ENCODE results near the gene CFAP53.
"Not testable (repeated sequence)": the region's sequence is repeated elsewhere in the genome, so short reads cannot be mapped to it uniquely, and the experiment has no call there.

CFAP53 gene

DNA sequence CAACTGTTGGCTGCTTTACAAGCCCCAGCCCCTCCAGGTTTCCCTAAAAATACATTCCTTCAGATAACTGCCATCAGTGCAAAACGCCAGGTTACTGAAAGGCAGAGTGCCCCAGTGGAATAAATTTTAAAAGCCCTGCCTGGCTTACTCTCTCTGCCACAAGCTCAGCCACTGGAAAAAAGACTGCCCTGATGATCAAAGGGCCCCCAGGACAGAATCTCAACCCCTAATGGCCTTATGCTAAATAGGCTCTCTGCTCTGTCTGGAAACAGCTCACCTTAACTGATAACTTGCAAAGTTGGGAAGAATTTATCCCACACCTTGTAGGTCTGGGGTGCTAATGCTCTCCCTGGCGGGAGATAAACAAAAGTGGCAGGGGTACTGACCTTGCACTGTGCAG lies 33.9 kb downstream of the CFAP53 start:
- TF ChIP-seq EZH2phosphoT487 (conservative IDR thresholded peaks at IDR 0.05; ENCODE audit: low read length): no peak
- TF ChIP-seq CTCF (IDR thresholded peaks at IDR 0.05; ENCODE audit: insufficient read depth, low read length, poor library complexity, severe bottlenecking): no peak
- no peak overlapping the region for H3K4me3 ChIP-seq (ENCODE audit: insufficient read depth, low read length, poor library complexity, severe bottlenecking)
- no peaks in the 10 kb centered on the region for H3F3A ChIP-seq (ENCODE audit: insufficient read depth)
- no peaks in the 10 kb centered on the region for H3K9me3 ChIP-seq (ENCODE audit: insufficient read depth, low read length)
- H3K9ac ChIP-seq (ENCODE audit: low read length): no peak overlapping the region
- no peaks in the 10 kb centered on the region for H4K20me1 ChIP-seq (ENCODE audit: low read depth, low read length)
- H3K9me2 ChIP-seq (replicated peaks; ENCODE audit: insufficient read depth, low read length): no peaks in the 10 kb centered on the region
- no peaks in the 10 kb centered on the region for H3K79me2 ChIP-seq (ENCODE audit: insufficient read depth, low read length)
- H3K36me3 ChIP-seq (ENCODE audit: low read length): no peaks in the 10 kb centered on the region
- peaks cover 5% of the 10 kb centered on the region; the same call in 1 of the 2 replicates for H3K27me3 ChIP-seq (ENCODE audit: low read length)
- no peak overlapping the region for H2AFZ ChIP-seq (ENCODE audit: low read depth, low read length, severe bottlenecking)
- no peak overlapping the region for H3K27ac ChIP-seq (ENCODE audit: low read depth, low read length)
- H3K4me2 ChIP-seq (ENCODE audit: low read depth, low read length, poor library complexity, severe bottlenecking): no peak overlapping the region

- H3K9me3 ChIP-seq (ENCODE audit: insufficient read depth, low read length): no peaks in the 10 kb centered on the region
- no peaks in the 10 kb centered on the region for H3K9me2 ChIP-seq (replicated peaks; ENCODE audit: insufficient read depth, low read length)
- H3K36me3 ChIP-seq (ENCODE audit: low read length): no peaks in the 10 kb centered on the region
- no peak for TF ChIP-seq CTCF (IDR thresholded peaks at IDR 0.05; ENCODE audit: insufficient read depth, low read length, poor library complexity, severe bottlenecking)
- TF ChIP-seq EZH2phosphoT487 (conservative IDR thresholded peaks at IDR 0.05; ENCODE audit: low read length): no peak
- H3F3A ChIP-seq (ENCODE audit: insufficient read depth): no peaks in the 10 kb centered on the region
- H3K9ac ChIP-seq (ENCODE audit: low read length): no peak overlapping the region
- peaks cover 5% of the 10 kb centered on the region; the same call in 1 of the 2 replicates for H3K27me3 ChIP-seq (ENCODE audit: low read length)
- no peak overlapping the region for H2AFZ ChIP-seq (ENCODE audit: low read depth, low read length, severe bottlenecking)
- H3K79me2 ChIP-seq (ENCODE audit: insufficient read depth, low read length): no peaks in the 10 kb centered on the region
- H3K4me2 ChIP-seq (ENCODE audit: low read depth, low read length, poor library complexity, severe bottlenecking): no peak overlapping the region
- no peak overlapping the region for H3K27ac ChIP-seq (ENCODE audit: low read depth, low read length)
- H3K4me3 ChIP-seq (ENCODE audit: insufficient read depth, low read length, poor library complexity, severe bottlenecking): no peak overlapping the region
- H4K20me1 ChIP-seq (ENCODE audit: low read depth, low read length): no peaks in the 10 kb centered on the region
These were observed 34.7 kb downstream of the CFAP53 start for GRCh38 chr18:50231621-50232020.

- H4K20me1 ChIP-seq (ENCODE audit: low read depth, low read length); H3K36me3 ChIP-seq (ENCODE audit: low read length); H3K27ac ChIP-seq (ENCODE audit: low read depth, low read length); H2AFZ ChIP-seq (ENCODE audit: low read depth, low read length, severe bottlenecking); H3K4me2 ChIP-seq (ENCODE audit: low read depth, low read length, poor library complexity, severe bottlenecking); H3K9ac ChIP-seq (ENCODE audit: low read length); H3K4me3 ChIP-seq (ENCODE audit: insufficient read depth, low read length, poor library complexity, severe bottlenecking); H3K79me2 ChIP-seq (ENCODE audit: insufficient read depth, low read length); H3K9me3 ChIP-seq (ENCODE audit: insufficient read depth, low read length); H3K27me3 ChIP-seq (ENCODE audit: low read length); H3K9me2 ChIP-seq (replicated peaks; ENCODE audit: insufficient read depth, low read length); H3F3A ChIP-seq (ENCODE audit: insufficient read depth): not testable (repeated sequence)
These were observed 46.0 kb downstream of the CFAP53 start for GRCh38 chr18:50220249-50220648.

DNA sequence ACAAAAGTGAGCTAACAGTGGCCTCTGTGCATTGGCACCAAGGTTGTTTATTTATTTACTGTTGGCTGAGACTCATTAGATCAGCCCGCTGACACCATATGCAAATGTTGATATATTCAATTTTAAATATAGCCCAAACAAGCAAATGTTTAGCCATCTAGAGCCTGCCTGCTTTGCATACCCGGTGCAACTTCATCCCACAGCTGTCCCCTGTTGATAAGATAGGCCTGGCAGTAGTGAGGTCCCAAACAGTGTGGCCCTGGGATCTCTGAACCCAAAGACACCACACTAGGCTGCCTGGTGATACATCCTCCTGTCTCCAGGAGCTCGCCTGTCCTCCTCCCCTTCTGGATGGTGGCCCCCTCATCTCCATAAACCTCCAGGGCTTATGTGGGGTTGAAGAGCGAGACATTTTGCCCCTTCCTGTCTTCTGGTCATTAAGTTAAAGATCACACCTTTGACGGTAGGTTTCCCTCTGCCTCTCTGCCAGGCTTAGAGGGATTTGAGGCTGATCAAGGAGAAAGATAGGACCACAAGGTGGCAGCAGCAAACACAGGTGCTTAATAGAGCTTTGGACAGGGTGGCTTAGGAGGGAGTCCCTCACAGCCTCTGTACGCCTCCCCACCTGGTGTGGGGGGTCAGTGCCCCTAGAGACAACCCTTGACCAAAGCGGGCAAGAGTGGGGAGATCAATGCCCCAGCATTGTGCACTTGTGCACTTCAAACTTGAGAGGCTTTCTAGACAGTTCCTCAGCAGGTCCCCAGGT lies 47.7 kb downstream of the CFAP53 start:
- TF ChIP-seq CTCF (IDR thresholded peaks at IDR 0.05; ENCODE audit: insufficient read depth, low read length, poor library complexity, severe bottlenecking): peak; percentile 78
- no peak for TF ChIP-seq EZH2phosphoT487 (conservative IDR thresholded peaks at IDR 0.05; ENCODE audit: low read length)
- H3F3A ChIP-seq (ENCODE audit: insufficient read depth): no peaks in the 10 kb centered on the region
- no peaks in the 10 kb centered on the region for H3K9me2 ChIP-seq (replicated peaks; ENCODE audit: insufficient read depth, low read length)
- H3K4me3 ChIP-seq (ENCODE audit: insufficient read depth, low read length, poor library complexity, severe bottlenecking): no peak overlapping the region
- no peaks in the 10 kb centered on the region for H4K20me1 ChIP-seq (ENCODE audit: low read depth, low read length)
- no peaks in the 10 kb centered on the region for H3K9me3 ChIP-seq (ENCODE audit: insufficient read depth, low read length)
- no peaks in the 10 kb centered on the region for H3K79me2 ChIP-seq (ENCODE audit: insufficient read depth, low read length)
- no peaks in the 10 kb centered on the region for H3K27me3 ChIP-seq (ENCODE audit: low read length)
- no peak overlapping the region for H3K4me2 ChIP-seq (ENCODE audit: low read depth, low read length, poor library complexity, severe bottlenecking)
- no peaks in the 10 kb centered on the region for H3K36me3 ChIP-seq (ENCODE audit: low read length)
- no peak overlapping the region for H3K9ac ChIP-seq (ENCODE audit: low read length)
- no peak overlapping the region for H3K27ac ChIP-seq (ENCODE audit: low read depth, low read length)
- no peak overlapping the region for H2AFZ ChIP-seq (ENCODE audit: low read depth, low read length, severe bottlenecking)

All from SU-DHL-6 (cell line).